Measurements from ENCODE around the gene ARMC3. TPM values are rescaled to one million over a fixed set of nuclear protein-coding genes. Genes with fewer than 3 reads are reported as not detected.

The ARMC3 gene
- not detected in 2 replicates for total RNA-seq

GRCh38 chr10:22927661-22928403 is at the start of gene ARMC3:
Gene ARMC3, plus strand, starts transcription at chr10:22928053. Its CDS starts 3,944 bp downstream, at chr10:22931997.

Other genes starting within 250 kb of the ARMC3 start
- 40.8 and 90.1 TPM in 2 replicates for gene PIP4K2A, start 213.5 kb upstream of the ARMC3 start, total RNA-seq
- 34.6 and 35.8 TPM in 2 replicates for gene MSRB2, start 167.5 kb downstream of the ARMC3 start, total RNA-seq

All from smooth muscle cell of bladder (primary cell).